Effector CD8-positive, alpha-beta T cell (primary cell): ENCODE results near the gene HSPA1B.
"Not testable (repeated sequence)": the region's sequence is repeated elsewhere in the genome, so short reads cannot be mapped to it uniquely, and the experiment has no call there.

Experiments
- DNase-seq: peaks from one replicate; lab custom pipeline; 2025; lab: John Stamatoyannopoulos, UW

HSPA1B gene

DNA sequence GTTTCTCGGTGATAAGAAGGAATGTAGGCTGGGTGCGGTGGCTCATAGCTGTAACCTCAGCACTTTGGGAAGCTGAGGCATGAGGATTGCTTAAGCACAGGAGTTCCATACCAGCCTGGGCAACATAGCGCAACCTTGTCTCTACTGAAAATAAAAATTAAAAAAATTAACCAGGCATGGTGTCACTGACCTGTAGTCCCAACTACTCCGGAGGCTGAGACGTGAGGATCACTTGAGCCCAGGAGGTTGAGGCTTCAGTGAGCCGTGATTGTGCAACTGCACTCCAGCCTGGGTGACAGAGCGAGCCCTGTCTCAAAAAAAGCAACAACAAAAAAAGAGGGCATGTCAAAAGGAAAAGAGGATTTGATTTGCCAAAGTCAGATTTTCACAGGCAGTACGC is 31.2 kb downstream of the HSPA1B start:
- no peak for DNase-seq

DNA sequence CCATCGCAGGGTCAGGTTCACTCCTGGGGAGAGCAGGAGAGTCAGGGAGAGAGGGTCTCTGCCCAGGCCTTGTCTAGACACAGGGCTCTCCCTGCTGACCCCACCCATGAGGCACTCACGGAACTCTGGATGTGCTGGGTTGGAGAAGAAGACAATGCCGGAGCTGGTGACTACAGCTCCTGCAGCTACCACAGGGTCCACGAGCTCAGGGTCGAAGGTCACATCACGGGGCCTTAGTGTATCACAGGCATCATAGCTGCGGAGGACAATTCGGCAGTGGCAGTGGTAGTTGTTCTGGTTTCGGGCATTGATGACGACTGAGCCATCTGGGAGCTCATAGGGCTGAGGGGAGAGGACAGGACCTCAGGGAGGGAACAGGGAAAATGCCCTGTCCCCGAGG is 32.4 kb downstream of the HSPA1B start:
- DNase-seq = no peak

DNA sequence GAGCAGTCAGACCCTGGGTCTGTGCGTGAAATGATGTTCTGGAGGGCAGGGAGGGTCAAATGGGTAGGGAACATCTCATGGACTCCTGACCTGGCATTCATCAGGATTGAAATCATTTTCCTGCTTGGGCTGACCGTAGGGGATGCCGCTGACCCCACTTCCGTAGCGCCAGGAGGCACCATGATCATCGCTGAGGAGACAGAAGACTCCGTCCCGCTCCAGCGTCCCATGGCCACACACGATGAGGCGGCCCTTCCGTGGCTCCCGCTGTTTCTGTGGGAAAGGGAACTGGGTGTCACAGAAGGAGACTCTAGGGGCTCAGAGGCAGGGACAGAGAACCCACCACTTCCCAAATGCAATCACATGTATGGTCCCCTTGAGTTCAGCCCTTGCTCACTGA is 32.8 kb downstream of the HSPA1B start:
- DNase-seq = no peak

DNA sequence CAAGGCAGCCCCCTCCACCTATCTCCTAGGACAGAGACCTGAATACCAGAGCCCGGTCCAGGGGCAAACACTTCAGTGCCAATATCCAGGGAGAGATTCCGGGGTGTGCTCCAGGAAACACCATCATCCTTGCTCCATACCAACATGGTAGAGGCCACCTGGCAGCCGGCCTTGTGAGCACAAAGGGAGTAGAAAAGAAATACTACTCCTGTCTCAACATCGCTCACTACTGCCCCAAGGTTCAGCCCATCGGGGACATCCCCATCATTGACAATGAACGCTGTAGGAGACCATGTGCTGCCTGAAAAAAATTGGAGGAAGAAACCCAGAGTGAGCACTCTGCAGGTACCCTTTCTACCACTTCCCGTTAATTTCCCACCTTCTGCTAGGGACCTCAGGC is 33.6 kb downstream of the HSPA1B start:
- DNase-seq = no peak

DNA sequence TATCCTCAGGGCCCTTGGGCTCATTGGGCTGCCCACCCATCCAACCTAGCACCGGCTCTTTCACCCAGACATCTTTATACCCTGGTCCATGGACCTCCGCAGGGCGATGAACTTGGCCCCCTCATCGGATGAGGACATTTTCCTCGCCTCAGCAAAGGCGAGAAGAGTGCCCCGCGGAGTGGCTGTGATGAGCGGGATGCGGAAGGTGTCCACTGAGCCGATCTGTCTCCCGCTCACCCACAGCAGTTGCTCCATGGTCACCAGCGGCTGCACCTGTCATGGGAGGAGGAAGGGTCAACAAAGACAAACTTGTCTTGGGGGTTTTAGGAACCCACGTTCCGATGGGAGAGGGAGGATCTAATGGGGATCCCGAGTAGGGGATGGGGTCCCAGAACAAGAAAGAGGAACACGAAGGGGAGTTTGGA is 34.4 kb downstream of the HSPA1B start:
- DNase-seq = no peak

DNA sequence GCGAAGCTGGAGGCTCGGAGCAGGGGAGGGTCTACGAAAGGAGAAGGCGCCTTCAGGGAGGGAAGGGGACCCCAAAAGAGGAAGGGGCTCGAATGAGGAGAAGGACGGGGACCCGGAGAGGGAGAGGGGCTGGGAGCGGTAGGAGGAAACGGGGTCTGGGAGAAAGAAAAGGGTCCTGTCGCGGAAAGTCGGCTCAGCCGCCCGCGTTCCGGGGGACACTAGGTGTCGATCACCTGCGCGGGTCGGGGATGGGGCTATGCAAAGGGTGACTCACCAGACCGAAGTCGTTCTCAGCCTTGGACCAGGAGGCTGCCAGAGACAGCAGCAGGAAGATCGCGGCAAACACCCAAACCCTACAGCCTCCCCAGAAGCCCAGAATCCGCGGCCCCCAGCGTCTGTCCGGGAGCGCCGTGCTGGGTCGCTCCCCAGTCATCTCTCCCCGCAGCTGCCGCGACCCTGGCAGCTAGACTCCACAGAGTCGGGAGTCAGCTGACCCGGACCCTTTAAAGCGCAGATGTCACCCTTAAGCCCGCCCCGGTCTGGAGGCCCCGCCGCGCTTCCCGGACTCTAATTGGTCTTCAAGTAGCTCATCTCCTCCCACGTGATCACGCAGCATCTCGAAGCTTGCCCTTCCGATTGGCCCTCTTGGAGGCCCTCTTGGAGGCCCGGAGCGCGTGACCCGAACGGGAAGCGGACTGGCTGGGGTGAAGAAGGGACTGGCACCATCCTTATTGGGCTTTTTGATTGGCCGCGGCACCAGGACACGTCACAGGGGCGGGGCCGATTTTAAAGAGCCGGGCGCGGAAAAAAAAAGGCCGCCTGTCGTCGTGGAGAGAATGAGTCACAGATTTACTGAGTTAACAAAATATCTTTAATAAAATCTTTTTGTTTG is 35.1 kb downstream of the HSPA1B start, which contains the start of gene NEU1:
NEU1 (minus strand) TSS at position 478 of the 892 bp plus-strand sequence; CDS start at position 433, 45 bp downstream.
- DNase-seq = peak; percentile 98

DNA sequence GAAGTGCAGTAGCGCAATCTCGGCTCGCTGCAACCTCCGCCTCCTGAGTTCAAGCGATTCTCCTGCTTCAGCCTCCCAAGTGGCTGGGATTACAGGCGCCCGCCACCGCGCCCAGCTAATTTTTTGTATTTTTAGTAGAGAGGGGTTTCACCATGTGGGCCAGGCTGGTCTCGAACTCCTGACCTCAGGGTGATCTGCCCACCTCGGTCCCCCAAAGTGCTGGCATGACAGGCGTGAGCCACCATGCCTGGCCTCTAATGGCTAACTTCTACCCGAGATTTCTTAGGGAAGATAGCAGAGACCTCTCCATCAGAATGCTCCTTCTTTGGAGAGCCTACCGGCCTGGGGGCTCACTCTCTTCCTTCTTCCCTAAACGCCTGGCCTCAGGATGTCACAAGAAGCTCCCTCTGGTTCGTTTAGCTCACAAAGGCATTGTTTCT is 36.6 kb downstream of the HSPA1B start:
- not testable (repeated sequence) for DNase-seq

DNA sequence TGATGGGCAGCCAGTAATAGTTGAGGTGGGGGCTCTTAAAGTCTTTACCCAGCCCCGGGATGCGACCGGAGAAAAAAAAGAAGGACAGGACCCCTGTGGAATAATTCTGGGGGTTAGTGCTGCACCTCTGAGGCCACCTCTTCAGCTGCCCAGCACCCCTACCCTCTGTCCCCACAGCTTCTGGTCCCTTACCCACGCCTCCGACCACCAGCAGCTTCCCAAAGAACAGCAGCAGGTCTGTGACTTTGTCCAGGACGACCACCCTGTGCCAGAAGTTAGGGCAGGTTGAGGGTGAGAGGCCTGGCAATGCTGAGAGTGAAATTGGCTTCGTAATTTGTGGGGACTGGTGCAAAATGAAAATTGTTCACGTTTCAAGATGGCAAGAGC is 37.3 kb downstream of the HSPA1B start:
- no peak for DNase-seq

DNA sequence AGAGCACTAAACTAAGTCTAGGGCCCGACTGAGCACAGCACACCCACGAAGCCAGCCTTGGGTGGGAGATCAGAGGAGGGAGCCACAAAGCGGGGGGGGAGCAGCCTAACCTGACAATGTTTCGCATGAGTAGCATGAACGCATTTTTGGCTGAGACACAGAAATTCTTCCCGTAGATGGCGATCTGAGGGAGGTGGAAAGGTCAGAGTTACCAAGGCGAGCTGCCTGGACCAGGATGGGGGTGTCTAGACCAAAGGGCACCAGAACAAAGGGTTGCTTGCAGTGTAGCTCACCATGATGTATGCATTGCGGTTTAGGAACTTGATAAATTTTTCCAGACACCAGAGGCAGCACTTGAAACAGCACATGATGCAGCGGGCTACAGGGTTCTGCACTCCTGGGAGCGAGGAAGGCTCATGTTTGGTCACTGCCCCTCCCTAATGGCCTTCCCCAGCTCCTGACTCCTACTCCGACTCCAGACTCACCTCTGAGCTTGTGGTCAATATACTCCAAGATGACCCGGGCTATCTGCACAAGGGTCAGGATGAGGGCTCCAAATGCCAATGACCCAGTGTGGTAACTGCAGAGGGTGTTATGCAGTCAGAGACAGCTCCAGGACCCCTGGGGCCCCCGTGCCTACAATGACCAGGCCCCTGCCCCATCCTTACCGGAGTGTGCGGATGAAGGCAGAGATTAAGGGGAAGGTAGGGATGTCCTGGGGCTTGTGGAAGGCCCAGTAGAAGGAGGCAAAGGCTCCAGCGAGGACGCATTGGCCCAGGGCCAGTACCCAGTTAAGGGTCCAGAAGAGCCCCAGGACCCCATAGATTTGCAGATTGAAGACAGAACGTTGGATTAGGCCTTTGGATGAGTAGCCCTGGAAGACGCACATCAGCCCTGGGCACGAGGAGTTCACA is 37.9 kb downstream of the HSPA1B start:
- no peak for DNase-seq

DNA sequence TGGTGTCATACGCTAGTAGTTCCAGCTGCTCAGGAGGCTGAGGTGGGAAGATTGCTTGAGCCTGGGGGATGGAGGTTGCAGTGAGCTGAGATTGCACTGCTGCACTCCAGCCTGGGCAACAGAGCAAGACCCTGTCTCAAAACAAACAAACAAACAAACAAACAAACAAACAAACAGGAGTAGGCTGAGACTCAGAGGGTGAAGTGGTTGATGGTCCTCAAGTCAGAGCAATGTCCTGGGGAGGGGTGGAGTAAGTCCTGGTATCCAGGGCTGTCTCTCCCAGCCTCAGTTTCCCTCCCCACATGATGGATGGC is 41.1 kb downstream of the HSPA1B start:
- DNase-seq = not testable (repeated sequence)

DNA sequence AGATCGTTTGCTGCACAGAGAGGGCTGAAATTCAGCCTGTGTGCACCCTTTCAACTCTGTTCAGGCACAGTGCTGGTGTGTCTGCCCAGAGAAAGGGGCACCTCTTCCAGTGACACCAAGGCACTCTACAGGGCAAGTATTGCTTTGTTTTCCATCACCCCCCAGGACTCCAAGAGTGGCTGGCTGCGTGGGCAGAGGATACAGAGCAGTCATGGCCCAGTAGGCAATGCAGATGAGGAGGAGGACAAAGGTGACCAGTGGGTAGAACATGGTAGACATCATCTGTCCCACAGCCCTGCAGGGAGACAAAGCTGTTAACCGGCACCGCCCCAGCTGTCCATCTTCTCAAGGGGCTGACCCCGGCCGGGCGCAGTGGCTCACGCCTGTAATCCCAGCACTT is 41.8 kb downstream of the HSPA1B start:
- no peak for DNase-seq

DNA sequence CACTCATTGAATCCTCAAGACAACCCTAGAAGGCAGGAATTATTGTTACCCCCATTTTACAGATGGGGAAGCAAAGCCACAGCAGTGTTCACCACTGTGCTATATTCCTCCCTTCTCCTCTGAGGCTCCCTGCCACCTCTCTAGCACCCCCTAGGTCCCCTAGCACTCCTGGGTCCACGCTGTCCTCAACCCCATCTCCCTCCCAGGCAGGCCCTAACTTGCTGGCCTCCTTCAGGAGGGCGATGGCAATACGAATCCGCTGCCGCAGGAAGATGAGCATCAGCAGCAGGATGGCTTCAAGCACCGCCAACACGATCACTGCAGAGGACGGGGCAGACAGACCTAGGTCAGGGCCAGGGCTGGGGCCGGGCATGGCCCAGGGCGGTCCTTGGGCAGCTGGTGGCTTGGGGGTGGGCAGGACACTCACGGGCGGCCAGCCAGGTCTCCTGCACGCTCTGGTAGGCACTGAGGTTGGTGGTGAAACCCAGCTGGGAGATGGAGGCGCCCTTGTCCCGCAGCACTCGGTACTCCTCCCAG is 42.9 kb downstream of the HSPA1B start:
- no peak for DNase-seq

DNA sequence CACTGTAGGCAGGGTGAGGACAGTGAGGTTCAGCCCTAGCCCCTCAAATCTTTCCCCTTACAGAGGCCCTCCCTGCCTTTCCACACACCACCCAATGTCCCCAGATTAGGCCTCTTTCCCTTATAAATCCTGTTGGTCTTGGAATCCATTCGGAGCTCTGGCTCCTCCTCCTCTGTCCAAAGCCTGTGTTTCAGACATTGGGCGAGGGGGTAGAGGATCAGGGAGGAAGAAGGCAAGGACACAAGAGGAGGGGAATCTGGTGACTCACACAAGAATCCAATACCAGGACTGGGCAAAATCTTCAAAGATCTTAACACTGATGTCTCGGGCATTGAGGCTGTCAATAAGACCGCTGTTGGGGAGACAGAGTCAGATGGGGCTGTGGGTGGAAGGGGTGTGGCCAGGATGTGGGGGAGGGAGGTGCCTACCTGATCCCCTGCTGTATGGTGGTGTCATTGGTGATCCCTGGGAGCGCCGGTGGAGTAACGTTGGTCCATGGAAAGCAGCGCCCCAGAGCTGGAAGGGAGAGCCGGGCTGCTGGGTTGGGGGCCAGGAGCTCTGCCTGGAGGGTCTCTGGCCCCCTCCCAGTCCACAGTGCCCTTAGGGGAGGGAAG is 43.6 kb downstream of the HSPA1B start:
- no peak for DNase-seq

DNA sequence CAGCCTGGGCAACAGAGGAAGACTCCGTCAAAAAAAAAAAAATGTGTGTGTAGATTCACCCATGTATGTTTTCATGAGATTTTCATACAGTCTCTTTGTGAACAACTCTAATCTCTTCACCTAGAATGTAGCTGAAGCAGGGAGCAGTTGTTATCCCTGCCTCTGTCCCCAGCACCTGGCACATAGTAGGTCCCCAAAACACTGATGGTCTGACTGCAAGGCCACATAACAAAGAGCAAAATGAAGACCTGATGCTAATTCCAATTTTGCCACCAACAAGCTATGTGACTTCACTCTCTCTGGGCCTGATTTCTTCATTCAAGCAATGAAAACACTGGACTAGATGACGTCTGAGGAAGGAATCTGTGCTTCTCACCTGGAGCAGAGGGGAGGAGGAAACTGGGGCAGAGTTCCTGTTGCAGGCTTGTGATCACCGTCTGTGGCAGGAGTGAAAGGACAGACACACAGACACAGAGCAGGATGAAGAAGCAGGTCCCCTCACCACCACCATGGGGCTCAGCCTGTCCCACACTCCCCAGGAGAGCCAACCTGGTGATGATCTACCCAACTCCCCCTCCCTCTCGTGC is 46.6 kb downstream of the HSPA1B start:
- DNase-seq = no peak

DNA sequence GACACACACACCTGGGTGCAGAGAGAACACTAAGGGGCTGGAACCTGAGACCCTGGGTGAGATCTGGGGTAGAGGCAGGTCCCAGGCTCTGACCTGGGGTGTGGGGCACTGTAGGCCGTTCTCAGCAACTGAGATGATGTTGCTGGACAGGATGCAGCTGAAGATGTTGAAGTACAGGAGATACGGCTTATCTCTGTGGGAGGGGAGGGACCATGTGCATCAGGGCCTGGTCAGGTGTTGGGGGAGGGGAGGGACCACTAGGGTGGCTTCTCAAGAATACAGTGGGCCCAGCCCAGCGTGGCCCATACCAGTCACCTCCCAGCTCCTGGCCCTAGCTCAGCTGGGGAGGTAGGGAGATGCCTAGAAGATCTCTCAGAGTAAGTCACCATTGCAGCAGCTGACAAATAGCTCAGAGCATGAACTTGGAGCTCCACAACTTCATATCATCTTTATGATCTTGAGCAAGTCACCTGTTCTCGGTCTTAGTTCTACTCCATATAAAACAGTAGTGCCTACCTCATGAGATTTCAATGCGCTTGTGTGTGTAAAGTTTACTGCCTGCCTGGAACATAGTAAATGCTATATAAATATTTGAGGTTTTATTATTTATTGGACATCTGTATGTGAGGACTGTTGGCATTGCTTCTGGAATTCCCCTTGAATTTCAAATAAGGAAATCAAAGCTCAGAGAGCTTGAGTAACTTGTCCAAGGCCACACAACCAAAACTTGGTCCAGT is 47.5 kb downstream of the HSPA1B start:
- no peak for DNase-seq

DNA sequence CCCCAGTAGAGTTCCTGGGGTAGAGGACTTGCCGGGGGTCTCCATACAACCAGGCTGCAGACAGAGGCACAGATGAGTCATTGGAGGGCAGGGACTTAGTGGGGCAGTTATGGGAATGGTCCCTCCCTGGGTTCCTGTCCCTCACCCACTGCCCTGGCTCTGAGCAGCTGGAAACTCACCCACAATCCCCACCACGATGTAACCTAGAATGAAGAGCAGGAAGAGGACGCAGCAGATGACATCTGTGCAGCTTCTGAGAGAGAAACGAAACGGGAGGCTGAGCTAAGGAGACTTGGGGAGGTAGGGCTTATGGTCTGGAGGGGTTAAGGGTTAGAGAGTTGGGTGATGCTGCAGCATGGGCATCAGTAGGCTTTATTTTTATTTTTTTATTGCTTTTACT is 48.3 kb downstream of the HSPA1B start:
- DNase-seq = no peak

DNA sequence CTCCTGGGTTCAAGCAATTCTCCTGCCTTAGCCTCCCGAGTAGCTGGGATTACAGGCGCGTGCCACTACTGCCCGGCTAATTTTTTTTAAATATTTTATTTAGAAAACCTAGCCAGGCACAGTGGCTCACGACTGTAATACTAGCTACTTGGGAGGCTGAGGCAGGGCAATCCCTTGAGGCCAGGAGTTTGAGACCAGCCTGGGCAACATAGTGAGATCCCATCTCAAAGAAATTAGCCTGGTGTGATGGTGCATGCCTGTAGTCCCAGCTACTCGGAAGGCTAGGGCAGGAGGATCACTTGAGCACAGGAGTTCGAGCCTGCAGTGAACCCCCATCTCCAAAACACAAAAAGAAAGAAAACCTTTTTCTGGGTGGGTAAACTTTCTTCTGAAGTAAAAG is 48.8 kb downstream of the HSPA1B start:
- DNase-seq = no peak

DNA sequence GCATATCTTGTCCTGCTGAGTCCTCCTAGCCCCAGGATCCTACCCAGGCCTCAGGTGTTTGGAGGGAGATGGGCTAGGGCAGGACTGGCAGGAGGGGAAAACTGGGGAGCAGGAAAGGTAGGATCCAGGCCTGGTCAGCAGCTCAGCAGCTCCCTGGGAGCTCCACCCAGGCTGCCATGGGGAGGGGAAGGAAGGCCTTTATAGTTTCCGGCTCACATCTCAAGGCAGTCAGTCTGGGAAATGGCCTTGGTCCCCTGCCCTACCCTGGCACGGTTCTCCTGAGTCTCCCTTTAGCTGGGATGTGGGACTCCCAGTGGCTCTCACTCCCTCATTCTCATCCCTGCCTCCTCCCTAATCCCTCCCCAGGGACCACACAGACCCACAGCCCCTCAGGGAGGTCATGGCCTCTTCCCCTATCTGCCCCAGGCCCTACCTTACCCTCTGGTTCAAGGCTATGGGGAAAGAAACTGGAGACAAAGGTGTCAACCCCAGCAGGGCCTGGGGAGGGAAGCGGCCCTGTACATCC is 49.6 kb downstream of the HSPA1B start:
- no peak for DNase-seq

DNA sequence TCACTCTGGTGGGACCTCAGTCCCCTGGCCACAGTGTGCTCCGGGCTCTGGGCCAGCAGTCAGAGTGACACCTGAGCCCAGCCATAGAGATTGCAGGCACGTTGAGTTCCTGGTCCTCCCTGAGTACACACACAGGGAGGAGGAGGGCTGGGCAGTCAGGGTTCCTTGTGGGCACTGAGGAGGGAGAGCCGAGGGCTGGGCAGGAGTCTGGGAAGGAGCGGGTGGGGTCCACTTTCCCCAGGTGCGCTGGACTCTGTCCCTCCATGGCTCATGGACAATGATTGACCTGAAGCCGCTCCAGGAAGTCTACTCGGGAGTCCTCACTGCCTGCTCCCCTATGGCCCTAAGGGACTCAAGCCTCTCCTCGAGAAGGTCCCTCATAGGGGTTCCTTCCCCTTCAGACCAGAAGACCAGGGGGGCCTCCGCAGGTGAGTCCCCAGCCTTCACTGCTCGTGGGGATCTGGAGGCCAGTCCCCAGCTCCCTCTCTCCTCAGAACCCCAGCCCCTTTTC is 50.2 kb downstream of the HSPA1B start:
- no peak for DNase-seq

DNA sequence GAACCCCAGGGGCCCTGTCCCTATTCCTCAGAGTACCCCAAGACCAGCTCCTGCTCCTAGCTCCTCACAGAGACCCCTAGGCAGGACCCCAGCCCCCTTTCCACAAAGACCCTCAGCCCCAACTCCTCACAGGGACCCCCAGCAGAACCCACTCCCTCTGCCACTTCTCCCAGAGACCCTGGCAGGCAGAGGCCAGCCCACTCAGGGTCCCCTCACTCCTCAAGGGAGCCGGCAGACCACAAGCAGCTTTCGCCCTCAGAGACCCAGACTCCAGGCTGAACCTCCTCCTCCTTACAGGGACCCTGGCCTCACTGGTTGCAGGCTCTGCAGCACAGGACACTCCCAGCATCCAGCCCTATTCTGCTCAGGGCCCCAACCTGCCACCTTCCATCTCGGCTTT is 50.7 kb downstream of the HSPA1B start:
- DNase-seq = no peak

DNA sequence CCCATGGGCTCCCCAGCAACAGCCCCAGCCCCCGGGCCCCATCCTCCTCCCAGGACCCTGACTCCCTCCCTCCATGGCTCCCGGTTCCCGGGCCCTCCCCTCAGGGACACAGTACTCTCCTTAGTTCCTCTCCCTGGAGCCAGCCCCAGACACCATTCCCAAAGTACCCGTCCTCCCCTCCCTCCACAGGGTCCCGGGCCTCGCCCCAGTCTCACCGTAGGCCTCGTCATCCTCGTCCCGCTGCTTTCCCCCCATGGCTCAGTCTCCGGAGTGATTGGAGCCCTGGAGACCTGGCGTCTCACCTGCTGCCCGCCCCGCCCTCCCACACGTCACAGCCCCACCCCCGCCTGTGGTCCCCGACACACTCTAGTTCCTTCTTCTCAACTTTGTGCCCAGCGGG is 51.2 kb downstream of the HSPA1B start, which contains the start of gene SLC44A4:
SLC44A4 (minus strand) TSS at position 272 of the 400 bp plus-strand sequence; CDS start at position 255, 17 bp downstream.
- DNase-seq = no peak
